HG02981 (cell line): ENCODE results near the gene BZW2.

Source experiments
- ATAC-seq: cut with Tn5 transposase; IDR thresholded peaks from one replicate; pipeline ENCODE4 v1.9.1; 2021; ENCODE audit warnings: mild to moderate bottlenecking, moderate library complexity; ENCODE audit not compliant: unreplicated experiment

The BZW2 gene

DNA sequence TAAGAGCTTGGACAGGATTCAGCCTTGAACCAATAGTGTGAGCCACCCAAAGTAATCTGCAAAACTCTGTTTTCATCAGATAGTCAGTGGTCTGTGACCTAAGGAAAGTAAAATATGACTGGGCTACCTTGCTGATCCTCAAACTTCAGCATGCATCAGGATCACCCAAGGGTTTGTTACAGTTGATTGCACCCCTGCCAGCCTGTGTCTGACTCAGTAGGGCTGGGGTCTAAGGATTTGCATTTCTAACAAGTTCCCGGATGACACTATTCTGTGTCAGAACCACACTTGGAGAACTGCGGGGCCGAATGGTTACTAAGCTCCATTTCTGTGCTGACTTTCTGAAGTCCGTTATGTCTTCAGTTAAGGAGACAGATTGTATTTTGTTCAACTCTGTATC lies 66.9 kb downstream of the BZW2 start:
- no peak for ATAC-seq

DNA sequence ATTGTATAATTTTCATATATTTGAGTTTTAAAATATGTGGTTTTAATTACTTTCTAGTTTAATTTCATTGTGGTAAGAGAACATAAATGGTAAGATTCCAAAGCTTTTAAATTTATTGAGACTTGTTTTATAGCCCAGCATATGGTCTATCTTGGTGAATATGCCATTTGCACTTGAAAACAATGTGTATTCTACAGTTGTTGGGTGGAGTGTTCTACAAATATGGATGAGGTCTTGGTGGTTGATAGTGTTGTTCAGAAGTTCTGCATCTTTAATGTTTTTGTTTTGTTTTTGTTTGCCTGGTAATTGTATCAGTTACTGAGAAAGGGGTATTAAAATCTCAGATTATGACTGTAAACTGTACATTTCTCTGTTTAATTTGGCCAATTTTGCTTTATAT lies 69.9 kb downstream of the BZW2 start:
- no peak for ATAC-seq

DNA sequence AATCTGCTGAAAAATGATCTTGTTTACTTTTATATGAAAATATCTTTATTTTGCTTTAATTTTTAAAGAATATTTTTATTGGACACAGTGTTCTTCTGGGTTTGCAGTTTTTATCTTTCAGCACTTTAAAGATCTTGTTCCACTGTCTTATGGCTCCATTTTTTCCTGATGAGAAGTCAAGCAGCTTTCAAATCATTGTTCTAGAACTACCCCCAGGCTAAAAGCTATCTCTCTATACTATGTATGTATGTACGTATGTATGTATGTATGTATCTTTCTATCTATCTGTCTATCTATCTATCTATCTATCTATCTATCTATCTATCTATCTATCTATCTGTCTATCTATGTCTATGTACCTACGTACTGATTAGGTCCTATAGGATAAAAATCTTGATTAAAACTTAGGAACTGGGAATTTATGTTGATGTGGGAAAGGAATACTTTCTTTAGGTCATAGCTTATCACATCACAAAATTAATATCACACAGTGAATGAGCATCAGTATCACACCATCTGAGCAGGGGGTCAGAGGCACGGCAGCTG lies 72.2 kb downstream of the BZW2 start:
- no peak for ATAC-seq

DNA sequence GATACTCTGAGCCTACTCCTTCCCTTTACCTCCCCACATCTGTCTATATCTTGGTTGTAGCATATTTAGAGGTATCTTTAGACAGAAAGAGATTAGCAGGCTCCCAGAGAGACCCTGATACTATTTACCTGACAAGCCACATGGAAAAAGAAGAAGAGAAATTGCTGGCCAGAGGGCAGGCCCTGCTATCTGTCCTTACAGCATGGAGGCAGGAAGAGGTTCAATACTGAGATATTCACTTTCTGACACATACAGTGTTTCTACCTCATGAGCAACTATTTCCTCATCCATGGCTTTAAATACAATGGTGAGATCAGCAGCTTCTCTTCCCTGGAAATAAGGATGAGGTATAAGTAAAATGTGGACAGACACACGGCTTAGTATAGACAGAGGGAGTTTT lies 73.7 kb downstream of the BZW2 start:
- no peak for ATAC-seq

DNA sequence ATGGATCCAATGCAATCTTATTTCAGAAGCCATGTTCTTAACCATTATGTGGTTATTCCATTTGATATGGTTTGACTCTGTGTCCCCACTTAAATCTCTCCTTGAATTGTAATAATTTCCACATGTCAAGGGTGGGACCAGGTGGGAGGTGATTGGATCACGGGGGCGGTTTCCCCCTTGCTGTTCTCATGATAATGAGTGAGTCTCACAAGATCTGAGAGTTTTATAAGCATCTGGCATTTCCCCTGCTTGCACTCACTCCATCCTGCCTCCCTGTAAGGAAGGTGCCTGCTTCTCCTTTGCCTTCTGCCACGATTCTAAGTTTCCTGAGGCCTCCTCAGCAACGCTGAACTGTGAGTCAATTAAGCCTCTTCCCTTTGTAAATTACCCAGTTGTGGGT lies 75.6 kb downstream of the BZW2 start:
- no peak for ATAC-seq

DNA sequence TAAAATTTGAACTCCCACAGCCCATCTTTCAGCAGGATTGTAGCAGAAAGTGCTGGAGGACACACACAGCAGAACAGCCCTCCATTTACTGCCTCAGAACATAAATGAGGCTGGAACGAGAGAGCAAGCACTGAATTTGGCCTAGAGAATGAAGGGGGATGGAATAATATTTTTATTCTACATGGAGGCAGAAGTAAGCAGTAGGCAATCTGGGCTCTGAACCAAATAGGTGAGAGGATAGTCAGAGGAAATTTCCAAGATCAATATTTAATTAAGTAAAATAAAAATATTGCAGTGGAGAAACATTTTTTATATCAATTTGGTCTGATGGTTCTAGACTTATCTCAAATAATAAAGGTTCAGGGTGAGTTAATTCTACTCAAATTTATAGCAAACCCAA lies 78.4 kb downstream of the BZW2 start:
- no peak for ATAC-seq

DNA sequence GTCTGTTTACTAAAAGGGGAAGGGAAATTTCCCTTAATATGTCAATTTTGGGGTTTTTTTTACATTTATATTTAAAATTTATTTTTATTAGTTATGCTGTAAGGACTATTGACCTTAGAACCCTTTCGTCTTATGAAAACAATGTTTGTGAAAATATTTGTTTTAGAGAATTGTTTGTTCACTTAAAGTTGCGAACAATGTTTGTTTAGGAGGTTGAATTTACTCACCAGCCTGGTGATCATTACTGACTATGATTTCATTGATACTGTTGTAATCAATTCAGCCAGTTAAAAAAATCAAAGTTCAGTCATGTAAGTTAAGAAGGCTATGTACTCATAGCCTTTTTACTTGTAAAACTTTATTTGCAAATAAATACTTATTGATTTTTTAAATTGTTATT lies 80.2 kb downstream of the BZW2 start:
- ATAC-seq: no peak

DNA sequence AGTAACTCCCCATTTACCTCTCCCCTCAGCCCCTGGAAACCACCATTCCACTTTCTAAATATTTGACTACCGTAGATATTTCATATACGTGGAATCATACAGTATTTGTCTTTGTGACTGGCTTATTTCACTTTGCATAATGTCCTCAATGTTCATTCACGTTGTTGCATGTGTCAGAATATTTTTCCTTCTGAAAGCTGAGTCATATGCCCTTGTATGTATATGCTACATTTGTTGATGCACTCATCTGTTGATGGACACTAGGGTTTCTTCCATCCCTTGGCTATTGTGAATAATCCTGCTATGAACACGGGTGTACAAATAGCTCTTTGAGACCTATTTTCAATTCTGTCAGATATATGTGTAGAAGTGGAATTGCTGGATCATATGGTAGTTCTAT lies 81.8 kb downstream of the BZW2 start:
- no peak for ATAC-seq

DNA sequence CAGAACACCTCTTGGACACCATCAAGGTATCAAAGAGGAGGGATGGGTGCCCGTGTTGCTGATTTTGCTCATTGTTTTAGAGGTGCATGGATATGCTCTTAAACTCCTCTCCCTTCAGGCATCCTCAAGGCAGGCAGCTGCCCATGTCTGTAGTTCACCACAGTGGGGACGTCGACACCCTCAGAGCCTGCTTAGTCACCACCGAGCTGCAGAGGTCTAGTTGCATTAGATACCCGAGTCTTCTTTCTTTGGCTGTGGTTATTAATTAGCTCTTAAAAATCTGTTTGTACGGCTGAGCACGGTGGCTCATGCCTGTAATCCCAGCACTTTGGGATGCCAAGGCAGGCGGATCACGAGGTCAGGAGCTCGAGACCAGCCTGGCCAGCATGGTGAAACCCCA lies 82.8 kb downstream of the BZW2 start:
- no peak for ATAC-seq

DNA sequence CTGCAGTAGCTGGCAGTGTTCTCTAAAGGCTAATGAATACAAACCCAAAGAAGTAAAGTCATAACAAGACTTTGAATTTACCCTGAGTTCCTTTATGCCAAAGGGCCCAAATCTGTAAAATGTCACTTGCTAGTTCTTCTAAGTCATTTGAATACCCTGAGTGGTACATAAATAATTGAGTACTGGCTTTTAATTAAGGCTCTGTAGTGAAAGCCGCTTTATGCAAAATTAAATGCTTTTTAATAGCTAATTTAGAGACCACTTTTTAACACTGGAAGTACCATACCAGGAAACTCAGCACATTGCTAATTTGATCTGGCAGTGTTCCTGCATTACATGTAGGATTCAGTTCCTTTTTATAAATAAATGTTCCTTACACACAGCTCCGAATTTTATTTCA lies 83.6 kb downstream of the BZW2 start:
- ATAC-seq: no peak

DNA sequence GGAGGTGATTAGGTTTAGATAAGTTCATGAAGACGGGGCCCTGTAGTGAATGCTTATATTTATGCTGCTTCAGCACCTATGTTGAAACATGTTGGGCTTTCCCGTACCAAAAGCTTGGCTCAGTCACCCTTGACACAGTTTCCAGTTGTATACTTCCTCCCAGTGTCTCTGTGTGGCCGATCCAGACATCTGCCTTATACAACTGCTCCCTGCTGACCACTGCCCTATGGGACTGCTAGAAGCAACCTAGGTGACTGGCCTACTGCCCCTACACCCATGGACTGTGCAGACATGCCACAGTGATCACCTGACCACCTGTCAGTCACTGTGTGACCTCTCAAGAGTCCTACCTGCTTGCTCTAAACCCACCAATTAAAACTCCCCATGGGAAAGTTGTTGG lies 85.0 kb downstream of the BZW2 start:
- ATAC-seq: no peak

DNA sequence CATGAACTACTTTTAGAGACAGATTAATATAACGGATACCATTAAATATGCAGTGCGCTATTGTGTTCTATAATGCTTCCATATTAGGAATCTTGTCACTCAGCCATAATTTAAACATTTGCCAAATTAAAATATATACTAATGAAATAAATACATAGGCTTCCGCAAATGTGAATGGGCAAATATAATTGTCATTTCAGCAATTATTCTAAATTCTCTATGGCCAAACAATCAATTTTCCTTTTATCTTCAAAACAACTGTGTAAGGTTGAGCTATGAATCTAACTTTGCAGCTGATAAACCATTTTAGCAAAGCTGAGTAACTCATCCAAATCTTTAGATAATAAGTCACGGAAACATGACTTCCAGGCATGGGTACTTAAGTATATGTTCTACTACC lies 86.8 kb downstream of the BZW2 start:
- ATAC-seq: no peak

DNA sequence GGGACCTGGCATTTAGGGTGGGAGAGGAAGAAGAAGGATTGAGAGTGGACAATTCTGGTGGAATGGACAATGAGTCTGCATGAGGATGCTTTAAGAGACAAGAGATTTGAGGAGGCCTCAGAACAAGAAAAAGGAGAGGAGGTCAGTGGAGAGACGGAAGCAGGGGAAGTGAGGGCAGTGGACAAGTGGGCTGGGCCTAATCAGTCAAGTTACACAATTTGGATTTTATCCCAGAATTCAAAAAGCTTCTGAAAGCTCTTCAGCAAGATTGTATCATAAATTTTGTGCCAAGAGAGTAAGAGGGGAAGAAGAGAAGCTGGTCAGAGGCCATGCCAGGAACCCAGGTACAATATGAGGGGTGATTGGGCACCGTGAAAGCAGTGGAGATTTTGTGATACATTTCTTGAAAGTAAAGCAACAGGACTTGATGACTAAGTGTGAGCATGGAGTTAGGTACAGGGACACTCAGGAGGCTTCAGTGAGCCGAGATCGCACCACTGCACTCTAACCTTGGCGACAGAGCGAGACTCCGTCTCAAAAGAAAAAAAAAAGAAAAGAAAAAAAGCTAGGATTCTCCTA lies 88.3 kb downstream of the BZW2 start:
- no peak for ATAC-seq

DNA sequence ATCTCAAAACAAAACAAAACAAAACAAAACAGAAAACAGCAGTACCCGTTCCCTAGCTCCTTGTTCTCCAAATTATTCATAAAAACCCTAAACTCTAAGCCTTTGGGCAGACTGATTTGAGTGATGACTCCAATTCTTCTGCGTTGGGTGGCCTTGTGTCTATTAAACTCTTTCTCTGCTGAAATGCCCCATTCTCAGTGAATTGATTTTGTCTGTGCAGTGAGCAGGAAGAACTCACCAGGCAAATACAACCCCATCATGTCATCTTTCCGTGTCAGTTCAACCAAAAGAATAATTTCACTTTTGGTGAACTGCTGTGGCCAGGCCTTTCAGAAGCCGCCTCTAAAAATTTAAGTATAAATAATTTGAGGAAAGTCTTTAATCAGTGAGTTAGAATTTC lies 89.0 kb downstream of the BZW2 start:
- no peak for ATAC-seq

DNA sequence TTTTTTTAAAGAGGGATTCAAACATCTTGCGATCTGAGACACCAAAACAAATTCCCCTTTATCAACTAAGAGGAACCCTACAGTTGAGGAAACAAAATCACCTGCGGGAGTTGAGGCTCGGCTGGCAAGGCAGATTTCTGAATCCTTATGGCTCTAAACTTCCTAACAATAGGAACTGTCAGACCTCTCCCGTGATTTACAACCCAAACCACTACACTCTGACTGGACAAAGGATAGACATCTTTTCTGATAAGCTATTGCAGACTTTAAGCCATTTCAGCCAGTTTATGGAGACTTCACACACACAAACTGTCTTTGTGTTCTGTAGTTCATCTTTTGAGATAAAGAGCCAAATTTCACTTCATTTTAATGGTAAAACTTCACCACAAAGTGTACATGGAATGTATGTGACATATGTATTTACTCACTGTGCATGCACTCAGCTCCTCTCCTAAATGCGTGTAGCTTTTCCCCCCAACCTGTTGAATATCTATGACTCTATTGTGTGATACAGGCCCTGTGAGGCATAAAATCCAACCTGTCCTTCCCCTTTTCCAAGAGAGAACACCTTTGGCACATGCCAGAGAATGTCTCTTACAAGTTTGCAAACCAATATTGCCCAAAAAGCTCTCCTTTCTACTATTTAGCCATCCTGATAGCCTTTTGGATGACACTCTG lies 92.2 kb downstream of the BZW2 start:
- ATAC-seq: no peak

DNA sequence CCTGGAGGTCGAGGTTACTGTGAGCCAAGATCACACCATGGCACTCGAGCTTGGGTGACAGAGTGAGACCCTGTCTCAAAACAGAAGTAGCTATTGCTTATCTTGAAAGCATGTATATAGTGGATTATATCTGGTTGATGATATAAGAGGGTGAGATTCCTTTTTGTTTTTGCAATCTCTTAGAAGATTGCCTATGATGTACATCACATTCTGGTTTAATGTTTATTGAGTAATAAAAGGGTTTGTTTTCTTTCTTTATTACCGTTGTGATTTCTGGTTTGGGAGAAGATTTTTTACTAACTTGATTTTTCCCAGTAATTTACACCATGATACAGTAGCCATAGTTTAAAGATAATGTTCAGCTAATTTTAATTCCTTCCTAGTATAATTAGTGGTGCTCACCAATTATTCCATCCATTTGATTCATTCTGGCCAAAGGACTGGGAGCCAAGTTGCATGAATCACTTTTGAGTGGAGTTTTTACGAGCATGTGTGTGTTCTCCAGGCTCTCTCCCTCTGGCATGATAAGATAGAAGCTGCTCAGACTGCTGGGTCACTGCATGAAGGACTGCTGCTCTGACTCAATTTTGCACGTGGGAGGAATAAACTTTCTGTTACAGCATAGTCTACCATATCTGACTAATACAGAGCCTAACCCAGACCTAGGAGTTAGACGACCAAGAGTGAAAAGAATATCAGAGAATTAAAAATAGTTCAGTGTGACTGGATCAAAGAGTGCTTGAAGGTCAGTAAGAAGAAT lies 94.1 kb downstream of the BZW2 start:
- ATAC-seq: no peak

DNA sequence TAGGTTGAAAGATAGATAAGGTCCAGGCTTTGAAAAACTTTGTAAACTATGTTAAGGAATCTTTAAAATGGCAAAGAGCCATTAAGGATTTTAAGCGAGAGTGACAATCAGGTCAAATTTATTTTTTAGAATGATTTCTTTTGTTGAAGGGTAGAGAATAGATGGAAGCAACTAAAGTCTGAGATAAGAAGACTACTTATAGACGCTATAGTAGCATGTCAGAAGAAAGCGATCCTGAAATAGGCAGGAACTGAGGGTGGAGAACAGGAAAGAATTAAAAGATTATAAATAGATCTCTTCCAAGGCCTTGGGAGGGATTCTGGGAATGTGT lies 94.6 kb downstream of the BZW2 start:
- ATAC-seq: no peak

DNA sequence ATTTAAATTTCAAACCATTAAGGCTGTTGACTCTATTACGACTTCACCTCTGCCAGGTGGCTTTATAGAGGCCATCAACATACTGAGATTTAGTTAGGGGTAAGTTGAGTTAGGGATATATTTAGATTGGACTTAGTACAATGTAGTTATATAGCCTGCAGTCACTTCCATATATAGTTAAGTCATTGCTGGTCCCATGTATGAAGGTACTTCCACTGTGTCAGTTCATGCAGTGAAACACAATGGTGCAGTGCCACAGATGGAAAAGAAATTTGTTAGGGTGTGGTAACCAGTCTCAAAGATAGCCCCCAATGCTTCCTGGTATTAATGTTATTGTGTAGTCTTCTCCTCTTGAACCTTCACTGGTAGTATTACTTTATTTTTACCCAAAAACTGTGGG lies 95.0 kb downstream of the BZW2 start:
- no peak for ATAC-seq

DNA sequence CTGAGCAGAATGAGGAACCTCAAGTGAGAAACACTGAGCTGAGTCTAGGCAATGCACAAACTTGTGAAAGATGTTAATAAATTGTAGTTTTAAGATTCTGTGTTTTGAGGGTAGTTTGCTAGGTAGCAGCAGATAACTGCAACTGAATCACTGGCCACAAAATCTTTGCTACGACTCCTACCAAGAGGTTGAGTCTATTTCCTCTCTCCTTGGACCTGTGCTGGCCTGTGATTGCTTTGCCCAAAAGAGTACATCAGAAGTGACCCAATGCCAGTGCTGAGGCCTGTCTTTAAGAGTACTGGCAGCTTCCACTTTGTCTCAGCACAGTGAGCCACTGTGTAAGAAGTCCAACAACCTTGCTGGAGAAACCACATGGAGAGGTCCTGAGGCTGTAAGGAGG lies 95.7 kb downstream of the BZW2 start:
- no peak for ATAC-seq

DNA sequence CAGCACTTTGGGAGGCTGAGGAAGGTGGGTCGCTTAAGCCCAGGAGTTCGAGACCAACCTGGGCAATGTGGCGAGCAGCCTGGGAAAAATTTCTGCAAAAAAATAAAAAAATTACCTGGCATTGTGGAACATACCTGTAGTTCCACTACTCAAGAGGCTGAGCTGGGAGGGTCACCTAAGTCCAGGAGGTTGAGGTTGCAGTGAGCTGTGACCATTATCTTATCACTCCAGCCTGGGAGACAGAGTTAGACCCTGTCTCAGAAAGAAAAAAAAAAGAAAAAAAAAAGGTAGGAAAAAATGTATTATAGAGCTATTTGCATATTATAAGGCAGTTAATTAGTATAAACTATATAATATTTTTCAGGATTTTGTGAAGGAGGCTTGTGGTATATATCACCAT lies 96.6 kb downstream of the BZW2 start:
- ATAC-seq: no peak

DNA sequence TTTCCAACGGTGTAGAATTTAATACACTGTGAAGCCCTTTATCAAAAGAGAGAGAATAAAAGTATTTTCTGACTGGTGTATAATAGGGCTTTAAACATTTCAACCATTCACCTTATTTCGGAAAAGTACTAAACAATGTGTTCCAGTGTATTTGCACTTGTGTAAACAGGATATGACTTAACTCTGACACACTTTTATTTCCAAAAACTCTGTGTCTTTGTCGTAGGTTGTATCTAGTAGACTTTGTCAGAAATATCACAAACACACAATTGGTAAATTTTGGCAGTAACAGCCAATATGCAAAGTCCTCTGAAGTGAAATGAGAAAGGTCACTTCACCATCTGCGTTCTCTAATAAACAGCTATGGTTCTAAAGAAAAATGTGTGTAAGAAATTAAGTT lies 97.3 kb downstream of the BZW2 start:
- ATAC-seq: no peak

DNA sequence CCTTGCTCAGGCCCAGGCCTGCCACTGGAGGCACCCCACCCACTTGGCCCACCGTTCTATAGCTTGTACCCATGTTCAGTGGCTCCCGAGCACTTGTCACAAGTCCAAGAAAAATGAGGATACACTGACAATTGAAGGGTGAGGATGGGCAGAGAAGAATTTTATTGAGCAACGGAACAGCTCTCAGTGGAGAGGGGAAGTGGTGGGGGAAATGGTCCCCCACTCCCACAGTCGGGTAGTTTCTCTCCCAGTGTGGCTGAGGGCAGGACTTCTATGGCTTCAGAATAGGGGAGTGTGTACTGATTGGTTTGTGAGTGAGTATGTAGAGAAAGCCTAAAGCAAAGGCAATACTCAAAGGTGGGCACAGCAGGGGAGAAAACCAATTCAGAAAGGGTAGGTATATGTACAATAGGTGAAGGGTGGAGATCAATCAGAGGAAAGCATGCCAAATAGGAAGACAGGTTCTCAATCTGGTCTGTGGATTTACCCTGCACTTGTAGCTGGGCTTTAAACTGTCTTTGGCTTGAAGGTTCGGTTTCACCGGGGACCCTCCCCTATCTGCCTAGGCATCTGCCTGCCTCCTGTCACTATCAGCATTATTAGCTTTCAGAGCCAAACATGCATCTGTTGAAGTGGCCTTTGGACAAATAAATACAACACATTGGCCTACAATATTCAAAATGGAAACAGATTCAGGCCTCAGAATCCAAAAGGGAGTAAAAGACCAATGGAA lies 98.7 kb downstream of the BZW2 start:
- no peak for ATAC-seq
